Trophoblast cell (in vitro differentiated cells and primary cell): ENCODE measurements around the gene NR1H2.
"Not testable (repeated sequence)": the region's sequence is repeated elsewhere in the genome, so short reads cannot be mapped to it uniquely, and the experiment has no call there.

ENCODE experiments used
- DNase-seq, 2 donors: peaks; one replicate each; pipeline ENCODE4 v3.0.0-alpha.2; 2016
- H2AFZ ChIP-seq: 2 replicates; pipeline ENCODE4 v1.6.1; 2013; ENCODE audit warnings: low read length, moderate library complexity, mild to moderate bottlenecking; ENCODE audit not compliant: insufficient read depth, poor library complexity
- H2AK5ac ChIP-seq: 2 replicates; pipeline ENCODE4 v1.6.1; 2013; ENCODE audit warnings: mild to moderate bottlenecking, low read length
- H2BK120ac ChIP-seq: 2 replicates; pipeline ENCODE4 v1.6.1; 2013; ENCODE audit warnings: low read length, mild to moderate bottlenecking, moderate library complexity; ENCODE audit not compliant: insufficient read depth, poor library complexity
- H2BK12ac ChIP-seq: 2 replicates; pipeline ENCODE4 v1.6.1; 2013; ENCODE audit warnings: mild to moderate bottlenecking, low read length, moderate library complexity
- H2BK5ac ChIP-seq: 2 replicates; pipeline ENCODE4 v1.6.1; 2013; ENCODE audit warnings: low read length, low read depth, moderate library complexity, mild to moderate bottlenecking; ENCODE audit not compliant: poor library complexity
- H3K14ac ChIP-seq: 2 replicates; pipeline ENCODE4 v1.6.1; 2013; ENCODE audit warnings: mild to moderate bottlenecking, low read length
- H3K18ac ChIP-seq: 2 replicates; pipeline ENCODE4 v1.6.1; 2013; ENCODE audit warnings: mild to moderate bottlenecking, low read length
- H3K23ac ChIP-seq: 2 replicates; pipeline ENCODE4 v1.6.1; 2013; ENCODE audit warnings: low read length
- H3K27ac ChIP-seq: 2 replicates; pipeline ENCODE4 v1.5.1; 2013; ENCODE audit warnings: low read depth, mild to moderate bottlenecking, inconsistent platforms, low read length, moderate library complexity
- H3K27me3 ChIP-seq: 2 replicates; pipeline ENCODE4 v1.6.1; 2013; ENCODE audit warnings: inconsistent platforms, mild to moderate bottlenecking, low read length, moderate library complexity; ENCODE audit not compliant: insufficient read depth
- H3K36me3 ChIP-seq, 2 experiments: 1 replicate in 1 of 2; 2 replicates in 1 of 2; pipeline ENCODE4 v1.6.1; 2013; ENCODE audit warnings: low read length in 2 of 2, mild to moderate bottlenecking in 2 of 2, moderate library complexity in 1 of 2; ENCODE audit not compliant: insufficient read depth in 2 of 2, control insufficient read depth in 1 of 2
- H3K4ac ChIP-seq: 2 replicates; pipeline ENCODE4 v1.6.1; 2013; ENCODE audit warnings: low read depth, mild to moderate bottlenecking, low read length, moderate library complexity
- H3K4me1 ChIP-seq, 2 experiments: 1 replicate in 1 of 2; 2 replicates in 1 of 2; pipeline ENCODE4 v1.6.1; 2013; ENCODE audit warnings: low read length in 2 of 2, mild to moderate bottlenecking in 2 of 2, moderate library complexity in 1 of 2; ENCODE audit not compliant: insufficient read depth in 2 of 2, control insufficient read depth in 1 of 2
- H3K4me2 ChIP-seq: 2 replicates; pipeline ENCODE4 v1.6.1; 2013; ENCODE audit warnings: inconsistent platforms, mild to moderate bottlenecking, low read length, moderate library complexity
- H3K4me3 ChIP-seq: 2 replicates; pipeline ENCODE4 v1.5.1; 2013; ENCODE audit warnings: mild to moderate bottlenecking, low read depth, low read length, inconsistent platforms
- H3K79me1 ChIP-seq: one replicate; pipeline ENCODE4 v1.6.1; 2013; ENCODE audit warnings: low read length
- H3K79me2 ChIP-seq: 2 replicates; pipeline ENCODE4 v1.6.1; 2013; ENCODE audit warnings: low read length, mild to moderate bottlenecking; ENCODE audit not compliant: control insufficient read depth, insufficient read depth, poor library complexity
- H3K9ac ChIP-seq: 2 replicates; pipeline ENCODE4 v1.6.1; 2013; ENCODE audit warnings: mild to moderate bottlenecking, low read length
- H3K9me3 ChIP-seq: 2 replicates; pipeline ENCODE4 v1.6.1; 2013; ENCODE audit warnings: low read depth, mild to moderate bottlenecking, control low read depth, inconsistent platforms, low read length; ENCODE audit not compliant: insufficient read depth
- H4K12ac ChIP-seq: 2 replicates; pipeline ENCODE4 v1.6.1; 2013; ENCODE audit warnings: low read depth, mild to moderate bottlenecking, low read length, moderate library complexity
- H4K8ac ChIP-seq: 2 replicates; pipeline ENCODE4 v1.6.1; 2013; ENCODE audit warnings: low read depth, mild to moderate bottlenecking, low read length, moderate library complexity
- H4K91ac ChIP-seq: one replicate; pipeline ENCODE4 v1.6.1; 2013; ENCODE audit warnings: low read depth, mild to moderate bottlenecking, low read length, moderate library complexity
- WGBS: extraction: QIAGEN DNeasy Blood & Tissue Kit; methylation state at CpG from one replicate; pipeline ENCODE4 v1.1.7; 2013; ENCODE audit warnings: missing lambda C conversion rate; ENCODE audit not compliant: insufficient read length, insufficient coverage; ENCODE audit errors: extremely low coverage; 5-methylcytosine and 5-hydroxymethylcytosine counted together

The NR1H2 gene

DNA sequence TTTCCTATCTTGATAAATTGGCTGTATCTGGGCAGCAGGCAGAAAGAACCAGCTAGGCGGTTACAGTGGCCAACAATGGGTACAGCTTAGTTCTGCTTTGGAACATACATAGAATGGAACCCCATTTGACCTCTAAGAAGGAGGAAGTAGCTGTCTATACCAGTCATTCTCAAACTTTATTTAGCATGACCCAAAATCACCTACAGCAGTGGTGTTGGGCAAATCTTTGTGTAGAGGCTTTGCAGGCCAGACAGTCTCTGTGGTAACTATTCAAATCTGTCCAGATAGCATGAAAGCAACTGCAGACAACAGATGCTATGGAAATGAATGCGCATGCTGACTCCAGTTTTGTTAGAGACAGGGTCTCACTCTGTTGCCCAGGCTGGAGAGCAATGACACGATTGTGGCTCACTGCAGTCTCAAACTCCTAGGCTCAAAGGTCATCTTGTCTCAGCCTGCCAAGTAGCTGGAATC, 35.1 kb upstream of the NR1H2 start:
- H3K14ac ChIP-seq = no peak overlapping the region
- no peak overlapping the region for H2AFZ ChIP-seq
- H3K4me3 ChIP-seq = no peak overlapping the region
- WGBS = no CpG with 5 or more reads among the region's 3 CpGs
- no peaks in the 10 kb centered on the region for H3K4me1 ChIP-seq
- H3K9me3 ChIP-seq = peaks cover 11% of the 10 kb centered on the region
- H2BK120ac ChIP-seq = no peak overlapping the region
- H3K79me1 ChIP-seq = no peaks in the 10 kb centered on the region
- H3K9ac ChIP-seq = no peak overlapping the region
- H3K23ac ChIP-seq = no peak overlapping the region
- no peak overlapping the region for H2BK12ac ChIP-seq
- no peak overlapping the region for H3K18ac ChIP-seq
- H2BK5ac ChIP-seq = no peak overlapping the region
- H4K91ac ChIP-seq = no peak overlapping the region
- no peak overlapping the region for H3K27ac ChIP-seq
- H2AK5ac ChIP-seq = no peak overlapping the region
- H3K4ac ChIP-seq = no peak overlapping the region
- H4K8ac ChIP-seq = no peak overlapping the region
- DNase-seq = no peak
- no peak overlapping the region for H3K4me2 ChIP-seq
- H3K79me2 ChIP-seq = no peaks in the 10 kb centered on the region
- H3K27me3 ChIP-seq = no peaks in the 10 kb centered on the region
- H4K12ac ChIP-seq = no peak overlapping the region
- peaks cover 17 to 30% of the 10 kb centered on the region in 2 experiments for H3K36me3 ChIP-seq

DNA sequence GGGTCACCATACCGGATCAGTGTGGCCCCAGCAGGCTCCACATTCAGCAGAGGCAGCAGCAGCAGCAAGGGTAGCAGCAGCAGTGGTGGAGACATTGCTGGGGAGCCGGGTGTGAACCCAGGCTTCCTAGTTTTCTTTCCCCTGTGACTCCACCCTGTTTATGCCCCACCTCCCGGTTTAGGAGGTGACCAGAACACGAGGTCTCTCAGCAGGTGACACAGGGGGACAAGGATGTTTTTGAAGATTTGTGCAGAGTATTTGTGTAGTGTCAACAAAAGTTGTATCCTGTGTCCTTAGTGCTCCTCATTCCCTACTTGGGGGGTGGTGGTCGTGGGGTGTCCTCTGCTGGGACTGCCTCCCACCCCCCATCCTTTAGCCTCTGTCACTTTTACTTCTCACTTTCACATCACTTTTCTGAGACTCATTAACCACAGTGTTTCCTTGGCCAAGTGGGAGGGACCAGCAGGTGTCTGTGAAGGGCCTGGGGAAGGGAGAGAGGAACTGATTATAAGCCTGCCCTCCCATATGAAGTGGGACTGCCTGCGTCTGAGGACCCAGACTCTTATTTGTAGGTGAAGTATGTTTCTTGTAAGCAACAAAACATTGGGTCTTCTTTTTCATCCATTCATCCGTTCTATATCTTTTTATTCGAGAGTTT, 31.5 kb upstream of the NR1H2 start:
- H2AFZ ChIP-seq = no peak overlapping the region
- no peak overlapping the region for H3K4me2 ChIP-seq
- peaks cover 5% of the 10 kb centered on the region for H3K79me1 ChIP-seq
- no peak overlapping the region for H2BK5ac ChIP-seq
- no peak overlapping the region for H3K23ac ChIP-seq
- H3K9me3 ChIP-seq = peaks cover 7% of the 10 kb centered on the region
- no peak overlapping the region for H2AK5ac ChIP-seq
- H3K36me3 ChIP-seq = peaks cover 12 to 19% of the 10 kb centered on the region in 2 experiments
- peak overlapping the region; percentile 46 for H2BK120ac ChIP-seq
- no peak overlapping the region for H4K12ac ChIP-seq
- H3K9ac ChIP-seq = no peak overlapping the region
- DNase-seq = no peak
- H2BK12ac ChIP-seq = no peak overlapping the region
- no peak overlapping the region for H3K4me3 ChIP-seq
- H3K79me2 ChIP-seq = no peaks in the 10 kb centered on the region
- no CpG with 5 or more reads among the region's 8 CpGs for WGBS
- no peak overlapping the region for H3K4ac ChIP-seq
- H3K14ac ChIP-seq = no peak overlapping the region
- no peak overlapping the region for H4K91ac ChIP-seq
- H3K27me3 ChIP-seq = no peaks in the 10 kb centered on the region
- no peak overlapping the region for H3K27ac ChIP-seq
- H3K4me1 ChIP-seq = peaks cover 11 to 14% of the 10 kb centered on the region in 2 experiments
- H3K18ac ChIP-seq = no peak overlapping the region
- H4K8ac ChIP-seq = no peak overlapping the region

DNA sequence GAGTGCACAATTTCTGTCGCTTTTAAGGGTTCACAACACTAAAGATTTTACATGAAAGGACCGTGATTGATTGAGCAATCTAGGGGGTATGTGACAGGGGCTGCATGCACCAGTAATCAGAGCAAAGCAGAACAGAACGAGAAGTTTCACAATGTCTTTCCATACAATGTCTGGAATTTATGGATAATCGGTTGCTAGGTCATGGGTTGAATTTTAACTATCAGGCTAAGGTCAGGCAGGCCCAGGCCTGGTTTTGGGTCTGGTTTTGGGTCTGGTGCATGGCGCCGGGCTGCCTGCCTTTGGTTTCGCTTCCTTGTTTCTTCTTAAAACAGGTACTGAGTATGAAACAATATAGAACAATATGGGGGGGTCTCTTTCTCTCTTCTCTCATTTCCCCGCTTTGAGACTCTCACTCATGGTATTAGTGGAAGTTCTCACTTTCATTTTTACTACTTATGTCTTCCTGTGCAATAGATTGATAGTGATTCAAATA, 29.1 kb upstream of the NR1H2 start:
- no CpG with 5 or more reads among the region's 8 CpGs for WGBS
- not testable (repeated sequence) for H4K91ac ChIP-seq

DNA sequence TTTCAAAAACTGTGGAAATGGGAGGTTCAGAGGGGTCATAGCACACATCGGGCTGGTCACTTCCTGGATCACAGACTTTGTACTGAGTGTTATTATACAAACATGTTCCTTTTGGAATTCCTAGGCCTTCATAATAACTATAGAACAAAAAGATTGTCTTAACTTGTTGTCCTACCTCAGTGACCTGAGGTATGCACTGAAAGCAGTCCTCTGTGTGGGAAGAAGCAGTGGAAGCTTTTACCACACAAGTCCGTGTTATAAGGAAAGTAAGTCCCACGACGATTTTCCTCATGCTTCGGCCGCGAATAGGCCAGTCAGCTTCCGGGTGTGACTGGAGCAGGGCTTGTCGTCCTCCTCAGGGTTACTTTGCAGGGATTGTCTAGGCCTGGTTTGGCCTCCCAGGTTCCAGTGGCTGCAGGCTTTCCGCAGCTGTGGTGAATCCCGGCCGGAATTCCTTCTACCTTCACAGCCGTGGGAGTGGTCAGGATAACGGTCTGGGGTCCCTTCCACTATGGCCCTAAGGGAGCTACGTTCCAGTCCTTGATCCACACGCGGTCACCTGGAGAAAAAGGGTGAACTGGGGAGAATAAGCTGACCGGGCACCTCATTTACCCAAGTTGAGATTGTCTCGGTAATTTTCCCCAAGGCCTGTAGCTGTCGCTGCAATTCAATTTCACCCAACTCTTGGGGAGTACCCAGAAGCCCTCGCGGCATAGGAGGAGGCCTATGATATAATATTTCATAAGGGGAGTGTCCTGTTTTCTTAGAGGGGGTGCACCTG, 26.8 kb upstream of the NR1H2 start:
- Histone ChIP-seq H3K27ac (peak overlapping the region; percentile 59), H4K8ac (peak overlapping the region; percentile 14), H3K18ac (peak overlapping the region; percentile 60), H3K9ac (no peak overlapping the region), H3K14ac (peak overlapping the region; percentile 83), H2AK5ac (peak overlapping the region; percentile 71), H3K4me3 (no peak overlapping the region), H2BK12ac (peak overlapping the region; percentile 42), H2AFZ (no peak overlapping the region), H4K12ac (no peak overlapping the region), H3K79me2 (no peaks in the 10 kb centered on the region), H3K27me3 (no peaks in the 10 kb centered on the region), H3K4me2 (no peak overlapping the region), H3K23ac (no peak overlapping the region), H2BK120ac (peak overlapping the region; percentile 74), H3K9me3 (peaks cover 7% of the 10 kb centered on the region), H3K4me1 (peaks cover 14 to 16% of the 10 kb centered on the region in 2 experiments), H3K79me1 (peaks cover 10% of the 10 kb centered on the region), H2BK5ac (peak overlapping the region; percentile 45), H3K4ac (no peak overlapping the region), H4K91ac (peak overlapping the region; percentile 79), H3K36me3 (peaks cover 7% of the 10 kb centered on the region in 2 experiments)
- DNase-seq = no peak
- no CpG with 5 or more reads among the region's 22 CpGs for WGBS

More for the DNA sequence above, 29.1 kb upstream of the NR1H2 start:
- not testable (repeated sequence) for H3K14ac ChIP-seq, H3K18ac ChIP-seq, H3K9ac ChIP-seq, DNase-seq, H3K79me2 ChIP-seq, H2BK12ac ChIP-seq, H4K12ac ChIP-seq, H3K9me3 ChIP-seq, H3K27me3 ChIP-seq, H3K4ac ChIP-seq, H3K79me1 ChIP-seq, H2BK120ac ChIP-seq, H2AFZ ChIP-seq, H2BK5ac ChIP-seq, H4K8ac ChIP-seq, H3K4me3 ChIP-seq, H2AK5ac ChIP-seq, H3K23ac ChIP-seq
- H3K27ac ChIP-seq = peak overlapping the region; percentile 59
- H3K4me1 ChIP-seq = peaks cover 14 to 16% of the 10 kb centered on the region in 2 experiments
- peaks cover 12 to 14% of the 10 kb centered on the region in 2 experiments for H3K36me3 ChIP-seq
- peak overlapping the region; percentile 45 for H3K4me2 ChIP-seq
